Osteocyte (in vitro differentiated cells): Measurements from ENCODE around the gene SPATA4. TPM values are rescaled to one million over a fixed set of nuclear protein-coding genes. Genes with fewer than 3 reads are reported as not detected.

Experiments used
- DNase-seq: peaks from one replicate; pipeline ENCODE4 v3.0.0; 2021; ENCODE audit warnings: mixed read lengths; ENCODE audit not compliant: unreplicated experiment; ENCODE audit errors: extremely low spot score
- H3K27ac Mint-ChIP-seq: one replicate; pipeline ENCODE4 v1.8.0; 2021; ENCODE audit warnings: mild to moderate bottlenecking, mixed read lengths; ENCODE audit not compliant: unreplicated experiment
- H3K27me3 Mint-ChIP-seq: one replicate; pipeline ENCODE4 v1.8.0; 2021; ENCODE audit warnings: mixed read lengths; ENCODE audit not compliant: unreplicated experiment
- H3K36me3 Mint-ChIP-seq: one replicate; pipeline ENCODE4 v1.8.0; 2021; ENCODE audit warnings: mixed read lengths; ENCODE audit not compliant: unreplicated experiment
- H3K4me1 Mint-ChIP-seq: one replicate; pipeline ENCODE4 v1.8.0; 2021; ENCODE audit warnings: mixed read lengths; ENCODE audit not compliant: unreplicated experiment
- H3K4me3 Mint-ChIP-seq: one replicate; pipeline ENCODE4 v1.8.0; 2021; ENCODE audit warnings: mild to moderate bottlenecking, moderate library complexity, mixed read lengths; ENCODE audit not compliant: unreplicated experiment
- H3K9me3 Mint-ChIP-seq: one replicate; pipeline ENCODE4 v1.8.0; 2021; ENCODE audit warnings: mixed read lengths; ENCODE audit not compliant: unreplicated experiment
- total RNA-seq: library from RNA; stranded (reverse); gene quantifications from 2 replicates; pipeline ENCODE4 v1.2.1, GENCODE V29; 2021
- TF ChIP-seq, protein P1 (sequence below): fragments of 200-600 bp; sonication (generic); IDR thresholded peaks from 2 replicates; pipeline ENCODE4 v1.5.0; 2021; ENCODE audit warnings: antibody characterized with exemption, mild to moderate bottlenecking, moderate library complexity

The SPATA4 gene
- total RNA-seq, 1 donor from 2014 or later, result not detected

DNA sequence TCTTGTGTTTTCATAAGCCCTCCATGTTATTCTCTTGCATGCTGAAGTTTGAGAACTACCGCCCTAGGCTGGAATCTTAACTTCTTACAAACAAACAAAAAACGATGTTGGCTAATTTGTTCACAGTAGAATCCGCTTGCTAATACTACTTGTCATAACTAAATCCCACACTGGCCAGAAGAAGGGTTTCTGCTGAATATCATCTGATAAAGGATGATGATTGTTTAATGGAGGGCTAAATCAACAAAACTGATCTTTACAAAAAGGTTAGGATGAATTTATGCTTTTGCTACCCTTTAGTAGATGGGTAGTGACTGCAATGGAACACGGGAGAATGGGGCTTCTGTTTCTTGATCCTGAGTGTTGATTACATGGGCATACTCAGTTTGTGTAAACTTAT, 42.3 kb downstream of the SPATA4 start:
- TF ChIP-seq, protein P1, sequence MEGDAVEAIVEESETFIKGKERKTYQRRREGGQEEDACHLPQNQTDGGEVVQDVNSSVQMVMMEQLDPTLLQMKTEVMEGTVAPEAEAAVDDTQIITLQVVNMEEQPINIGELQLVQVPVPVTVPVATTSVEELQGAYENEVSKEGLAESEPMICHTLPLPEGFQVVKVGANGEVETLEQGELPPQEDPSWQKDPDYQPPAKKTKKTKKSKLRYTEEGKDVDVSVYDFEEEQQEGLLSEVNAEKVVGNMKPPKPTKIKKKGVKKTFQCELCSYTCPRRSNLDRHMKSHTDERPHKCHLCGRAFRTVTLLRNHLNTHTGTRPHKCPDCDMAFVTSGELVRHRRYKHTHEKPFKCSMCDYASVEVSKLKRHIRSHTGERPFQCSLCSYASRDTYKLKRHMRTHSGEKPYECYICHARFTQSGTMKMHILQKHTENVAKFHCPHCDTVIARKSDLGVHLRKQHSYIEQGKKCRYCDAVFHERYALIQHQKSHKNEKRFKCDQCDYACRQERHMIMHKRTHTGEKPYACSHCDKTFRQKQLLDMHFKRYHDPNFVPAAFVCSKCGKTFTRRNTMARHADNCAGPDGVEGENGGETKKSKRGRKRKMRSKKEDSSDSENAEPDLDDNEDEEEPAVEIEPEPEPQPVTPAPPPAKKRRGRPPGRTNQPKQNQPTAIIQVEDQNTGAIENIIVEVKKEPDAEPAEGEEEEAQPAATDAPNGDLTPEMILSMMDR, result no peak
- DNase-seq, result no peak
- Mint-ChIP-seq H3K36me3 (no peaks in the 10 kb centered on the region), H3K27ac (no peak overlapping the region), H3K4me1 (no peaks in the 10 kb centered on the region), H3K27me3 (no peaks in the 10 kb centered on the region), H3K9me3 (no peaks in the 10 kb centered on the region), H3K4me3 (no peak overlapping the region)

DNA sequence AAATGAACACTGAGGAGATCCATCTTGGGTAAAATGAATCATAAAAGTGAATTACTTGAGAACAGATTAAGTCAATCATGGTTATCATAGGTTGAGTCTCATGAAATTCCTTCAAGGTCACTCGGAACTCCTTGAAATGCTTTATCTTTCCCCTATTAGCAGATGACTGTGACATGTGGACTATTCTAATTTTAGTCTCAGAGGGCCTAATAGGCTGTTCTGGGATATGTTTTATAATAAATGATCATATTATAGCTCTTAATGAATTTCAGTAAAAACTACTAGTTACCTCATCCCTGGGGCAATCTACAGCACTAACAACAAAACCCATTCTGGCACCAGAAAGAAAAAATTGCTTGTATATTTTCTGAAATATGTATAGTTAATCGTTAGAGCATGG, 44.7 kb downstream of the SPATA4 start:
- H3K9me3 Mint-ChIP-seq, result no peaks in the 10 kb centered on the region
- TF ChIP-seq, protein P1, result no peak
- no peaks in the 10 kb centered on the region for H3K4me1 Mint-ChIP-seq
- H3K4me3 Mint-ChIP-seq, result no peak overlapping the region
- no peaks in the 10 kb centered on the region for H3K36me3 Mint-ChIP-seq
- H3K27me3 Mint-ChIP-seq, result no peaks in the 10 kb centered on the region
- no peak overlapping the region for H3K27ac Mint-ChIP-seq
- no peak for DNase-seq

DNA sequence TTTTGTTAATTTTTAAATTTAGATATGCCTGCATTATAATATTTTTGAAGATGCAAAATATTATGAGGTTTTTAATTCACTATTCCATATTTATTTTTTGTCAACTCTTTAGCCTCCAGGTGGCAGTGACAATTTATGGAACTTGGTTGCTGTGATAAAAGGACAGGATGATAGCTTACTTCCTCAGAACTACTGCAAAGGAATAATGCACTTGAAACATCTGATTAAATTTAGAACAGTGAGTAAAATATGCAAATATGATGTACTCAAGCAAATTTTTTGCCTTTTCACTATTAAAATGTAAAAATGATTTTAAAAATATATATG, 45.1 kb downstream of the SPATA4 start:
- Mint-ChIP-seq H3K4me1 (no peaks in the 10 kb centered on the region), H3K36me3 (no peaks in the 10 kb centered on the region), H3K27me3 (no peaks in the 10 kb centered on the region), H3K4me3 (no peak overlapping the region), H3K9me3 (no peaks in the 10 kb centered on the region), H3K27ac (no peak overlapping the region)
- DNase-seq, result no peak
- TF ChIP-seq, protein P1, result peak; percentile 60

DNA sequence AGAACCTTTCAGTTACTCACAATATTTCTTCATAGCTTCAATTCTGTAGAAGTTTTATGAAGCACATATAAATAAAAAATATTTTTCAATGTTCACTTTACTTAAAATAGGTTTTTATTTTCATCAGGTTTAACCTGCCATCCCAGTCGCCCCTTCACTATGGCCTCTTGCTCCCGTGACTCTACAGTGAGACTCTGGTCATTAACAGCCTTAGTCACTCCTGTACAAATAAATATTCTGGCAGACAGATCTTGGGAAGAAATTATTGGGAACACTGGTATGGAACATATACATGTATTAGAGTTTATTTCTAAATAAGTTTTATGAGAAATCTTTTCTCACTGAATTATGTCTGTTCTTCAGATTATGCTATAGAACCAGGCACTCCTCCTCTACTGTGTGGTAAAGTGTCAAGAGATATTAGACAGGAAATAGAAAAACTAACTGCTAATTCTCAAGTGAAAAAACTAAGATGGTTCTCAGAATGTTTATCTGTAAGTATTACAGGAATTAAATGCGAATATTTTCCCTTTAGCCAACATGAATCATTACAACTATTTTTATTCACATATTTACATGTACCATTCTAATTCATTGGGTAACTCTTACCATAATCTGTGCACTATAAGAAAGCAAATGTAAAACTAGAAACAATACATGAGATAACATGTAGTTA, 45.6 kb downstream of the SPATA4 start:
- TF ChIP-seq, protein P1, result no peak
- Mint-ChIP-seq H3K9me3 (no peaks in the 10 kb centered on the region), H3K36me3 (no peaks in the 10 kb centered on the region), H3K4me1 (no peaks in the 10 kb centered on the region), H3K4me3 (no peak overlapping the region), H3K27me3 (no peaks in the 10 kb centered on the region), H3K27ac (no peak overlapping the region)
- DNase-seq, result no peak

DNA sequence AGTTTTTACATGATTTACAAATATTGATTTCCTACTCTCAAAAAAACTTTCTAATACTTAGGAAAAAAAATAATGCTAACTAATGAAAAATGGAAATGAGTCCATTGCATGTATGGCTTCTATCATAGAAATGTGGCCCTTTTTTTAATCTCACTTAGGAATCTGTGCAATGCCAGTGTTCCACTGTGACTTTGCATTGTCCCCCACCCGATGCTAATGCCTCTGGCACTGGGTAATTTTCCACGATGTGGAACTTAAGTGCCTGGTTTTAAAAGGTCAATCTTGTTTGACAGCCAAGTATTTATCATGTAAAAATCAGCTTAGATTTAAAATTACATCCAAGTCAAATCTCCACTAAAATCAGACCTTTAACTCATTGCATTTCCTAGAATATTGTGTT, 53.1 kb downstream of the SPATA4 start:
- no peaks in the 10 kb centered on the region for H3K9me3 Mint-ChIP-seq
- no peaks in the 10 kb centered on the region for H3K36me3 Mint-ChIP-seq
- H3K27ac Mint-ChIP-seq, result no peak overlapping the region
- TF ChIP-seq, protein P1, result no peak
- DNase-seq, result no peak
- H3K4me3 Mint-ChIP-seq, result no peak overlapping the region
- H3K4me1 Mint-ChIP-seq, result peaks cover 2% of the 10 kb centered on the region
- no peaks in the 10 kb centered on the region for H3K27me3 Mint-ChIP-seq
